HepG2 (cell line): ENCODE results near the gene SYTL1. TPM values are rescaled to one million over a fixed set of nuclear protein-coding genes. Genes with fewer than 3 reads are reported as not detected.

Source experiments
- AHDC1 ChIP-seq: sonication (generic); formaldehyde crosslinking; IDR thresholded peaks from 2 replicates; pipeline ENCODE4 v1.5.1; 2020; ENCODE audit warnings: mild to moderate bottlenecking, missing genetic modification reagents, borderline replicate concordance
- CAMTA2 ChIP-seq: sonication (generic); formaldehyde crosslinking; IDR thresholded peaks from 2 replicates; pipeline ENCODE4 v1.4.0; 2020; ENCODE audit warnings: mild to moderate bottlenecking, missing genetic modification reagents, borderline replicate concordance
- E2F2 ChIP-seq: sonication (generic); formaldehyde crosslinking; IDR thresholded peaks from 2 replicates; pipeline ENCODE4 v1.4.0; 2020; ENCODE audit warnings: missing genetic modification reagents, borderline replicate concordance
- ELF4 ChIP-seq: sonication (generic); formaldehyde crosslinking; IDR thresholded peaks from 2 replicates; pipeline ENCODE4 v1.5.0; 2020; ENCODE audit warnings: missing genetic modification reagents, mild to moderate bottlenecking, moderate library complexity, borderline replicate concordance
- GATAD2A ChIP-seq: IDR thresholded peaks from 2 replicates; pipeline ENCODE4 v1.6.1; 2016
- HCFC1 ChIP-seq: fragments of 150-350 bp; IDR thresholded peaks from 2 replicates; pipeline ENCODE4 v1.6.1; 2014; ENCODE audit warnings: low read depth, low read length
- HNF4A ChIP-seq: sonication (generic); formaldehyde crosslinking; IDR thresholded peaks from 2 replicates; pipeline ENCODE4 v1.4.0; 2020; ENCODE audit warnings: missing genetic modification reagents
- HOXA7 ChIP-seq: sonication (generic); formaldehyde crosslinking; IDR thresholded peaks from 2 replicates; pipeline ENCODE4 v1.8.1; 2022; ENCODE audit warnings: mild to moderate bottlenecking, missing genetic modification reagents, moderate library complexity
- HOXD1 ChIP-seq: sonication (generic); formaldehyde crosslinking; IDR thresholded peaks from 2 replicates; pipeline ENCODE4 v1.5.0; 2020; ENCODE audit warnings: missing genetic modification reagents
- MEIS2 ChIP-seq: sonication (generic); formaldehyde crosslinking; IDR thresholded peaks from 2 replicates; pipeline ENCODE4 v1.9.0; 2021; ENCODE audit warnings: mild to moderate bottlenecking, missing genetic modification reagents
- NR0B2 ChIP-seq: sonication (generic); formaldehyde crosslinking; IDR thresholded peaks from 2 replicates; pipeline ENCODE4 v1.4.0; 2020; ENCODE audit warnings: mild to moderate bottlenecking, missing genetic modification reagents
- NR1H2 ChIP-seq: sonication (generic); formaldehyde crosslinking; IDR thresholded peaks from 2 replicates; pipeline ENCODE4 v1.8.1; 2022; ENCODE audit warnings: low read depth, missing genetic modification reagents, borderline replicate concordance
- POGZ ChIP-seq: sonication (generic); formaldehyde crosslinking; IDR thresholded peaks from 2 replicates; pipeline ENCODE4 v1.4.0; 2020; ENCODE audit warnings: mild to moderate bottlenecking, missing genetic modification reagents
- ZBTB2 ChIP-seq: sonication (generic); formaldehyde crosslinking; IDR thresholded peaks from 2 replicates; pipeline ENCODE4 v1.8.0; 2022; ENCODE audit warnings: low read depth, missing genetic modification reagents
- ZMYM4 ChIP-seq: sonication (generic); formaldehyde crosslinking; IDR thresholded peaks from 2 replicates; pipeline ENCODE4 v1.8.1; 2023; ENCODE audit warnings: mild to moderate bottlenecking, missing genetic modification reagents
- ZNF331 ChIP-seq: sonication (generic); formaldehyde crosslinking; IDR thresholded peaks from 2 replicates; pipeline ENCODE4 v1.4.0; 2020; ENCODE audit warnings: missing genetic modification reagents
- ZNF446 ChIP-seq: sonication (generic); formaldehyde crosslinking; IDR thresholded peaks from 2 replicates; pipeline ENCODE4 v1.5.0; 2020; ENCODE audit warnings: mild to moderate bottlenecking, missing genetic modification reagents
- ZNF570 ChIP-seq: sonication (generic); formaldehyde crosslinking; IDR thresholded peaks from 2 replicates; pipeline ENCODE4 v1.4.0; 2020; ENCODE audit warnings: mild to moderate bottlenecking, missing genetic modification reagents, borderline replicate concordance
- ZNF670 ChIP-seq: sonication (generic); formaldehyde crosslinking; IDR thresholded peaks from 2 replicates; pipeline ENCODE4 v1.8.0; 2022; ENCODE audit warnings: mild to moderate bottlenecking, missing genetic modification reagents, borderline replicate concordance
- ZNF709 ChIP-seq: sonication (generic); formaldehyde crosslinking; IDR thresholded peaks from 2 replicates; pipeline ENCODE4 v1.5.0; 2020; ENCODE audit warnings: mild to moderate bottlenecking, missing genetic modification reagents
- ZSCAN31 ChIP-seq: sonication (generic); formaldehyde crosslinking; IDR thresholded peaks from 2 replicates; pipeline ENCODE4 v1.5.0; 2020; ENCODE audit warnings: low read depth, mild to moderate bottlenecking, missing genetic modification reagents
- polyA plus RNA-seq, 8 experiments: library from polyadenylated mRNA; depleted of rRNA in 3 of 8; stranded (reverse) in 7 of 8; unstranded in 1 of 8; fragments of >200 nt; fragmentation: Illumina TruSeq in 4 of 8; extraction: Trizol in 4 of 8; gene quantifications; 2 replicates each; pipeline versions ENCODE4 v1.2.1 to v1.2.3, GENCODE V29; 2011 to 2016; ENCODE audit warnings: low read depth in 4 of 8, missing spikeins in 1 of 8, mixed read lengths in 1 of 8; ENCODE audit not compliant: insufficient read depth in 1 of 8
- total RNA-seq, 5 experiments: library from RNA; depleted of rRNA; stranded (reverse); fragments of >200 nt; fragmentation: Illumina TruSeq; extraction: Trizol; gene quantifications; 2 replicates each; pipeline ENCODE4 v1.2.3, GENCODE V29; 2016; ENCODE audit warnings: low read depth in 1 of 5

The SYTL1 gene
- total and polyA plus RNA-seq, 2 of the 13 experiments (the other 11 are each of a cell fraction or from before 2014, with no cell fraction given), result 11.1 to 17.8 TPM

- TF ChIP-seq AHDC1 (CRISPR knock-in tag) (0 out of 2 replicates have a peak, but pooled peaks have one; percentile 15), POGZ (no peak), ZMYM4 (CRISPR knock-in tag) (0 out of 2 replicates have a peak, but pooled peaks have one; percentile 11), HCFC1 (no peak), ELF4 (CRISPR knock-in tag) (no peak), ZNF570 (CRISPR knock-in tag) (no peak), ZSCAN31 (CRISPR knock-in tag) (peak; percentile 21; the same call in 1 of the 2 replicates), ZBTB2 (CRISPR knock-in tag) (no peak), MEIS2 (peak; percentile 54; the same call in 1 of the 2 replicates), ZNF670 (CRISPR knock-in tag) (no peak), ZNF709 (CRISPR knock-in tag) (no peak), HOXA7 (CRISPR knock-in tag) (no peak), ZNF446 (CRISPR knock-in tag) (no peak), ZNF331 (no peak; the same call in 1 of the 2 replicates), HOXD1 (CRISPR knock-in tag) (0 out of 2 replicates have a peak, but pooled peaks have one; percentile 26), NR0B2 (CRISPR knock-in tag) (no peak), HNF4A (CRISPR knock-in tag) (no peak), E2F2 (CRISPR knock-in tag) (no peak), GATAD2A (CRISPR knock-in tag) (no peak), NR1H2 (CRISPR knock-in tag) (no peak), CAMTA2 (CRISPR knock-in tag) (no peak)
These were observed 15.6 kb downstream of the SYTL1 start (continued) for GRCh38 chr1:27357281-27358037.
